ENCODE results near the gene RFNG. TPM values are rescaled to one million over a fixed set of nuclear protein-coding genes. Genes with fewer than 3 reads are reported as not detected.

RFNG gene
- total and polyA plus RNA-seq, 2 of the 13 experiments (the other 11 are each of a cell fraction or from before 2014, with no cell fraction given), result 61.4 to 64.0 TPM

DNA sequence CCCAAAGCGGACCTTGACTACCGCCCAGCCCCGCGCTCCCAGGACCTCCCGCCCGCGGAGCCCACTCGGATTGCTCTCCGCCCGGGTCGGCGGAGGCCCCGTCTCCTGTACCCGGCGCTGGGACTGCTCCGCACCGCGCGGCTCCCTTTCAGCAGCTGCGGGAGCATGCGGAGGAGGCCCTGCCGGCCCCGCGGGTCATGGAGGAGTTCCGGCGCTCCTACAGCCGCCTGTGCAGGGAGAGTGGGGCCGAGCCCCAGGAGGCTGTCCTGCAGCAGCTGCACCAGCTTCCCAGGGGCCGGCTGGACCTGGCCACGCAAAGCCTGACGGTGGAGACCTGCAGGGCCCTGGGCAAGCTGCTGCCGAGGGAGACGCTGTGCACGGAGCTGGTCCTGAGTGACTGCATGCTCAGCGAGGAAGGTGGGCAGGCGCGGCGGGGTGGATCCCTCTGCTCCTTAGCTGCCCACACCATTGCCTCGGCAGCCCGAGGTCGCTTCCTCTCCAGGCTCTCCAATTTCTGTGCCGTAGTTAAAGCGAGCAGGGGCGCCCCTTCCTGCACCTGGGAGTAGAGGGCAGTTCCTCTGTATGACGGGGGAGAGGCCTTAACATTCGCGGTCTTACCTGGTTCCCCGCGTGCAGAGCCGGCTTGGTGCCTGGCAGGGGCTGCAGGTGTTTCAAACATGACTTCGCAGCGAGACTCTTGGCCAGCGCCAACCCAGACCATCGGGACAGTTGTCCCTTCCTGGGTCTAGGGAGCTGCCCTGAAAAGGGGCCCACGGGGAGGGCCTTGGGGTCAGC lies 28.0 kb downstream of the RFNG start (continued):
- TF ChIP-seq IRF2 (CRISPR knock-in tag; IDR thresholded peaks at IDR 0.05) (no peak), ZNF776 (CRISPR knock-in tag; IDR thresholded peaks at IDR 0.05) (peak; percentile 85), HOXD1 (CRISPR knock-in tag; IDR thresholded peaks at IDR 0.05) (peak; percentile 42; the same call in 1 of the 2 replicates), ZNF816 (CRISPR knock-in tag; IDR thresholded peaks at IDR 0.05; ENCODE audit: borderline replicate concordance) (no peak), ZNF563 (CRISPR knock-in tag; IDR thresholded peaks at IDR 0.05) (peak; percentile 87; the same call in 1 of the 2 replicates), SCMH1 (CRISPR knock-in tag; IDR thresholded peaks at IDR 0.05; ENCODE audit: borderline replicate concordance) (no peak), ZNF264 (CRISPR knock-in tag; IDR thresholded peaks at IDR 0.05) (peak; percentile 18; the same call in 1 of the 2 replicates), ZNF382 (CRISPR knock-in tag; IDR thresholded peaks at IDR 0.05; ENCODE audit: borderline replicate concordance) (no peak), JUNB (CRISPR knock-in tag; IDR thresholded peaks at IDR 0.05; ENCODE audit: borderline replicate concordance) (no peak), HES4 (CRISPR knock-in tag; IDR thresholded peaks at IDR 0.05; ENCODE audit: borderline replicate concordance) (peak; percentile 82; the same call in 1 of the 2 replicates), ISX (CRISPR knock-in tag; conservative IDR thresholded peaks at IDR 0.05) (0 out of 2 replicates have a peak, but pooled peaks have one; percentile 49), ZNF24 (IDR thresholded peaks at IDR 0.05) (no peak), ZNF547 (CRISPR knock-in tag; IDR thresholded peaks at IDR 0.05) (0 out of 2 replicates have a peak, but pooled peaks have one; percentile 3), SMAD3 (CRISPR knock-in tag; IDR thresholded peaks at IDR 0.05) (0 out of 2 replicates have a peak, but pooled peaks have one; percentile 23)
- TF ChIP-seq, protein P1, sequence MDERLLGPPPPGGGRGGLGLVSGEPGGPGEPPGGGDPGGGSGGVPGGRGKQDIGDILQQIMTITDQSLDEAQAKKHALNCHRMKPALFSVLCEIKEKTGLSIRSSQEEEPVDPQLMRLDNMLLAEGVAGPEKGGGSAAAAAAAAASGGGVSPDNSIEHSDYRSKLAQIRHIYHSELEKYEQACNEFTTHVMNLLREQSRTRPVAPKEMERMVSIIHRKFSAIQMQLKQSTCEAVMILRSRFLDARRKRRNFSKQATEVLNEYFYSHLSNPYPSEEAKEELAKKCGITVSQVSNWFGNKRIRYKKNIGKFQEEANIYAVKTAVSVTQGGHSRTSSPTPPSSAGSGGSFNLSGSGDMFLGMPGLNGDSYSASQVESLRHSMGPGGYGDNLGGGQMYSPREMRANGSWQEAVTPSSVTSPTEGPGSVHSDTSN (CRISPR knock-in tag; IDR thresholded peaks at IDR 0.05), result no peak
- TF ChIP-seq, protein P2, sequence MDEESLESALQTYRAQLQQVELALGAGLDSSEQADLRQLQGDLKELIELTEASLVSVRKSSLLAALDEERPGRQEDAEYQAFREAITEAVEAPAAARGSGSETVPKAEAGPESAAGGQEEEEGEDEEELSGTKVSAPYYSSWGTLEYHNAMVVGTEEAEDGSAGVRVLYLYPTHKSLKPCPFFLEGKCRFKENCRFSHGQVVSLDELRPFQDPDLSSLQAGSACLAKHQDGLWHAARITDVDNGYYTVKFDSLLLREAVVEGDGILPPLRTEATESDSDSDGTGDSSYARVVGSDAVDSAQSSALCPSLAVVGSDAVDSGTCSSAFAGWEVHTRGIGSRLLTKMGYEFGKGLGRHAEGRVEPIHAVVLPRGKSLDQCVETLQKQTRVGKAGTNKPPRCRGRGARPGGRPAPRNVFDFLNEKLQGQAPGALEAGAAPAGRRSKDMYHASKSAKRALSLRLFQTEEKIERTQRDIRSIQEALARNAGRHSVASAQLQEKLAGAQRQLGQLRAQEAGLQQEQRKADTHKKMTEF (CRISPR knock-in tag; IDR thresholded peaks at IDR 0.05), result 0 out of 2 replicates have a peak, but pooled peaks have one; percentile 54
- TF ChIP-seq, protein P3, sequence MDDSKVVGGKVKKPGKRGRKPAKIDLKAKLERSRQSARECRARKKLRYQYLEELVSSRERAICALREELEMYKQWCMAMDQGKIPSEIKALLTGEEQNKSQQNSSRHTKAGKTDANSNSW (CRISPR knock-in tag; IDR thresholded peaks at IDR 0.05; ENCODE audit: borderline replicate concordance), result no peak
- TF ChIP-seq, protein P4, sequence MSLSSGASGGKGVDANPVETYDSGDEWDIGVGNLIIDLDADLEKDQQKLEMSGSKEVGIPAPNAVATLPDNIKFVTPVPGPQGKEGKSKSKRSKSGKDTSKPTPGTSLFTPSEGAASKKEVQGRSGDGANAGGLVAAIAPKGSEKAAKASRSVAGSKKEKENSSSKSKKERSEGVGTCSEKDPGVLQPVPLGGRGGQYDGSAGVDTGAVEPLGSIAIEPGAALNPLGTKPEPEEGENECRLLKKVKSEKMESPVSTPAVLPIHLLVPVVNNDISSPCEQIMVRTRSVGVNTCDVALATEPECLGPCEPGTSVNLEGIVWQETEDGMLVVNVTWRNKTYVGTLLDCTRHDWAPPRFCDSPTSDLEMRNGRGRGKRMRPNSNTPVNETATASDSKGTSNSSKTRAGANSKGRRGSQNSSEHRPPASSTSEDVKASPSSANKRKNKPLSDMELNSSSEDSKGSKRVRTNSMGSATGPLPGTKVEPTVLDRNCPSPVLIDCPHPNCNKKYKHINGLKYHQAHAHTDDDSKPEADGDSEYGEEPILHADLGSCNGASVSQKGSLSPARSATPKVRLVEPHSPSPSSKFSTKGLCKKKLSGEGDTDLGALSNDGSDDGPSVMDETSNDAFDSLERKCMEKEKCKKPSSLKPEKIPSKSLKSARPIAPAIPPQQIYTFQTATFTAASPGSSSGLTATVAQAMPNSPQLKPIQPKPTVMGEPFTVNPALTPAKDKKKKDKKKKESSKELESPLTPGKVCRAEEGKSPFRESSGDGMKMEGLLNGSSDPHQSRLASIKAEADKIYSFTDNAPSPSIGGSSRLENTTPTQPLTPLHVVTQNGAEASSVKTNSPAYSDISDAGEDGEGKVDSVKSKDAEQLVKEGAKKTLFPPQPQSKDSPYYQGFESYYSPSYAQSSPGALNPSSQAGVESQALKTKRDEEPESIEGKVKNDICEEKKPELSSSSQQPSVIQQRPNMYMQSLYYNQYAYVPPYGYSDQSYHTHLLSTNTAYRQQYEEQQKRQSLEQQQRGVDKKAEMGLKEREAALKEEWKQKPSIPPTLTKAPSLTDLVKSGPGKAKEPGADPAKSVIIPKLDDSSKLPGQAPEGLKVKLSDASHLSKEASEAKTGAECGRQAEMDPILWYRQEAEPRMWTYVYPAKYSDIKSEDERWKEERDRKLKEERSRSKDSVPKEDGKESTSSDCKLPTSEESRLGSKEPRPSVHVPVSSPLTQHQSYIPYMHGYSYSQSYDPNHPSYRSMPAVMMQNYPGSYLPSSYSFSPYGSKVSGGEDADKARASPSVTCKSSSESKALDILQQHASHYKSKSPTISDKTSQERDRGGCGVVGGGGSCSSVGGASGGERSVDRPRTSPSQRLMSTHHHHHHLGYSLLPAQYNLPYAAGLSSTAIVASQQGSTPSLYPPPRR (CRISPR knock-in tag; IDR thresholded peaks at IDR 0.05; ENCODE audit: borderline replicate concordance), result no peak
- TF ChIP-seq, protein P5, sequence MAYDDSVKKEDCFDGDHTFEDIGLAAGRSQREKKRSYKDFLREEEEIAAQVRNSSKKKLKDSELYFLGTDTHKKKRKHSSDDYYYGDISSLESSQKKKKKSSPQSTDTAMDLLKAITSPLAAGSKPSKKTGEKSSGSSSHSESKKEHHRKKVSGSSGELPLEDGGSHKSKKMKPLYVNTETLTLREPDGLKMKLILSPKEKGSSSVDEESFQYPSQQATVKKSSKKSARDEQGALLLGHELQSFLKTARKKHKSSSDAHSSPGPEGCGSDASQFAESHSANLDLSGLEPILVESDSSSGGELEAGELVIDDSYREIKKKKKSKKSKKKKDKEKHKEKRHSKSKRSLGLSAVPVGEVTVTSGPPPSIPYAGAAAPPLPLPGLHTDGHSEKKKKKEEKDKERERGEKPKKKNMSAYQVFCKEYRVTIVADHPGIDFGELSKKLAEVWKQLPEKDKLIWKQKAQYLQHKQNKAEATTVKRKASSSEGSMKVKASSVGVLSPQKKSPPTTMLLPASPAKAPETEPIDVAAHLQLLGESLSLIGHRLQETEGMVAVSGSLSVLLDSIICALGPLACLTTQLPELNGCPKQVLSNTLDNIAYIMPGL (CRISPR knock-in tag; IDR thresholded peaks at IDR 0.05; ENCODE audit: borderline replicate concordance in 1 of 2, low read depth in 1 of 2), result peak in 1 of 2 experiments; percentile 14; a peak in 2 of 4 replicates
